ENCODE measurements around the gene ZBTB5. TPM values are rescaled to one million over a fixed set of nuclear protein-coding genes. Genes with fewer than 3 reads are reported as not detected.
"Not testable (repeated sequence)": the region's sequence is repeated elsewhere in the genome, so short reads cannot be mapped to it uniquely, and the experiment has no call there.

The ZBTB5 gene
- total RNA-seq: 1 to 10 TPM; 8.0 to 9.1 TPM

DNA sequence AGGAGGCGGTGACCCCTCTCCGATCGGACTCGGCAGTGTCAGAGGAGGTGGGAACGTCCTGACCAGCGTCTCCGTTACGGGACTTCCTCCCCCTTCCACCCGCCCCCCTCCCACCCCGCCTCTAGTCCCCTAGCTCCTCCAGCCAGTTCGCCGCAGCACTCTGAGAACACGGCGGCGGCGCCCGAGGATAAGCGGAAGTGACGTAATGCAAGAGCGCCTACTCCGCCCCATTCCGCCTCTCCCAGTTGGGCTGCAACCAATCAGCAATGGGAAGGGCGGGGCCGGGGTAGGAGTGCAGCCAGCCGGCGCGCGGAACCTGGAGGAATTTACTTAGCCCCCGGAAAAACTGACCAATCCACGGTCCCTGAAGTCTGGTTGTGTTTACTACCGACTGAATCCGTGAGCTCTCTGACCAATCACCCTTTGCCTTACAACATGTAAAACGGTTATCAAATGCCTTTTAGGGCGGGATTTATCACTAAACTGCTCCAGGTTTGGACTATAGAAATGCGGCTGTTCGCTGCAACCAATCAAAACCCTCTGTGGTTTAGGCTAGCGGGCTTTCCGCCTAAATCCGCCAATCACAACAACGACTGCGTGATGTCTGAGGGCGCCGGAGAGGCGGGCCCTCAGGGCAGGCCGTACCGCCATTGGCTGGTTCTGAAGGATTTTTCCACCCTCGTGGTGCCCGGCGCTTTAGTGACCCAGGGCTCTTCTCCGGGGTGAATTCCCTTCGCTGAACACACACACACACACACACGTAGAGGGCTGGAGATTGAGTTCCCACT, at the start of gene ZBTB5:
TSS of gene ZBTB5 (minus strand) at position 202 of the 788 bp plus-strand sequence. CDS start 22,899 bp downstream, outside the sequence.
- Mint-ChIP-seq H3K36me3 (ENCODE audit: low read depth) (peaks cover 16% of the 10 kb centered on the region), H3K27me3 (no peaks in the 10 kb centered on the region), H3K4me1 (peaks cover 30% of the 10 kb centered on the region), H3K4me3 (peak within 1 kb of the TSS; percentile 97), H3K9me3 (ENCODE audit: low read depth) (no peaks in the 10 kb centered on the region), H3K27ac (peak within 1 kb of the TSS; percentile 96)
- ATAC-seq (peak; percentile 85), DNase-seq (peak; percentile 99)
- ChIA-PET CTCF (interaction anchor here (0.6 to 2.5 kb wide), 6 partner anchors 12 to 1436 kb away, joined by 3 to 15 read pairs (median 3); no protein-coding TSS in a partner anchor), POLR2A (interaction anchor here (0.7 to 2.1 kb wide), 5 partner anchors 12 to 43 kb away, joined by 3 to 13 read pairs (median 3); partner anchors contain the start of genes GRHPR and POLR1E)
- intact Hi-C loops (cut with DNase I, micrococcal nuclease): loop anchor here (1.0 to 10.0 kb wide), 14 partner anchors 20 to 1651 kb away; partner anchors contain the start of genes GRHPR (in 2 of the 2), POLR1E (in 2 of the 2), TOMM5 (in 2 of the 2) and DCAF10 (in 1 of the 2)

GRCh38 chr9:37514999-37515398, 49.7 kb upstream of the ZBTB5 start:
- no peaks in the 10 kb centered on the region for H3K27me3 Mint-ChIP-seq
- H3K9me3 Mint-ChIP-seq (ENCODE audit: low read depth): no peaks in the 10 kb centered on the region
- intact Hi-C loops (cut with DNase I, micrococcal nuclease): no loop called here
- no peak overlapping the region for H3K4me3 Mint-ChIP-seq
- CTCF ChIA-PET: no interaction called here
- POLR2A ChIA-PET: no interaction called here
- no peak overlapping the region for H3K27ac Mint-ChIP-seq
- no peaks in the 10 kb centered on the region for H3K4me1 Mint-ChIP-seq
- DNase-seq: no peak
- H3K36me3 Mint-ChIP-seq (ENCODE audit: low read depth): peaks cover 2% of the 10 kb centered on the region
- no peak for ATAC-seq

GRCh38 chr9:37514415-37514814, 49.2 kb upstream of the ZBTB5 start:
- CTCF ChIA-PET; H3K4me1 Mint-ChIP-seq; POLR2A ChIA-PET; DNase-seq; H3K9me3 Mint-ChIP-seq (ENCODE audit: low read depth); intact Hi-C loops (cut with DNase I, micrococcal nuclease); H3K36me3 Mint-ChIP-seq (ENCODE audit: low read depth); H3K27ac Mint-ChIP-seq; ATAC-seq; H3K4me3 Mint-ChIP-seq; H3K27me3 Mint-ChIP-seq: not testable (repeated sequence)

DNA sequence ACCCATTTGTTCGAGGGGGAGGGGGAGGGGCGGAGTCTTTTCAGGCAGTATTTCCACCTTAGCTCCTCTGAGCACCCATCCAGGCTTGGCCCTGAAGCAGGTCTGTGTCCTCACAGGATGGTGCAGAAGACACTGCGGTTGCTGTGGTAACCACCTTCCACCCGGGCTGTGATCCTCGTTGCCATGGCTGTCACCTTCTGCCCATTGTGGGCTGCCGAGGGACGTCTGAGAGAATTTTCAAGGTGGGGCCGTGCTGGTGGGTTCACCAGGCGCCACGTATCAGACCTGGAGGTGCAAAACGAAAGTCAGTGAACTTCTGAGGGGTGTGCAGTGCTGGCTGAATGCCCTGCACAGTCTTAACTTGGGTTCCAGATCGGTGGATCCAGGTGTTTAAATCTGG, 47.2 kb upstream of the ZBTB5 start:
- ATAC-seq: no peak
- H3K4me1 Mint-ChIP-seq: no peaks in the 10 kb centered on the region
- no peak overlapping the region for H3K4me3 Mint-ChIP-seq
- POLR2A ChIA-PET: no interaction called here
- no peaks in the 10 kb centered on the region for H3K9me3 Mint-ChIP-seq (ENCODE audit: low read depth)
- DNase-seq: no peak
- intact Hi-C loops (cut with DNase I, micrococcal nuclease): no loop called here
- H3K27ac Mint-ChIP-seq: peak overlapping the region; percentile 39
- CTCF ChIA-PET: interaction anchor here (0.7 to 1.1 kb wide), 3 partner anchors 12 to 69 kb away, joined by 3 to 4 read pairs (median 3); no protein-coding TSS in a partner anchor
- H3K36me3 Mint-ChIP-seq (ENCODE audit: low read depth): peaks cover 2% of the 10 kb centered on the region
- no peaks in the 10 kb centered on the region for H3K27me3 Mint-ChIP-seq

DNA sequence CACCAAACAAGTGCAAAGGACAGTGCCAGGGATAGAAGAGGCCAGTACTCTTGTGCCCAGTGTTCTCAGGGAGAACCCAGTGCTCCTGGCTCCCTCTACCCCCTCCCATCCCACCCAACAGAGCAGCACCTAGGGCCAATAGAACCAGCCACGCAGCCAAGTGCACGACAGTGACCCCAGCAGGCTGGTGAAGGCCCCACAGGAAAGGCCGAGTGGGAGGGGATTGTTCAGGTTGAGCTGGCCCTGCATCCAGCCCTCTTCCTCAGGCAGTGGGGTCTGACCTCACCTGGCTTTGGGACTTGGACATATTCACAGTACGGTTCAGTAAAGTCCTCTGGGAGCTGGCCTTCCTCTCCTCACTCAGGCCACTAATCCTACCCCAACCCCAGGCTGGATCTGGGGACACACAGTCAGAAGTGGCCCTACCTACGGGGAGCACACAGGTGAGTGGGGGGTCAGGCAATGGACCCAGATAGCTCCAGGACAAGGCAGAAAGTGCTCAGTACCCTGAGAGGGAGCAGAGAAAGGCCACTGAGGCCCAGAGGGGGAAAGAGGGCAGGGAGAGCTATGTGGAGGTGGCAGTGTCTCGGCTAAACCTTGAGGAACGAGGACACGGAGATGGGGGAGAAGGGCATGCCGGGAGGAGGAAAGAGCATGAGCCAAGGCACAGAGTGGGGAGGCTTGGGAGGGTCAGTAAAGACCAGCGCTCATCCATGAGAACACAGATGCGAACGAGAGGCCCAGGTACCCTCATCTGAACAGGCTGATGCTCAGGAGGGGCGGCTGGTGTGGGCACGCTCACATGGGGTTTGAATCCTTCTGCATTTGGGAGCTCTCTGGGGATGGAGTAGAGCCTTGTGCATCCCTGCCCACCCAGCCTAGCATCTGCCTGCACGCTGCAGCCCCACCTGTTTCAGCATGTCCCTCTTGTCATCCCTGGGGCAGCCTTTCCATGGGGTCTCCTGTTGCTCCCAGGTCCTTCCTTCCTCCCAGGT, 46.1 kb upstream of the ZBTB5 start:
- Mint-ChIP-seq H3K9me3 (ENCODE audit: low read depth) (no peaks in the 10 kb centered on the region), H3K36me3 (ENCODE audit: low read depth) (peaks cover 12% of the 10 kb centered on the region), H3K27ac (no peak overlapping the region), H3K4me1 (no peaks in the 10 kb centered on the region), H3K27me3 (no peaks in the 10 kb centered on the region), H3K4me3 (no peak overlapping the region)
- ATAC-seq (peak; percentile 52), DNase-seq (peak; percentile 28)
- POLR2A ChIA-PET: no interaction called here
- CTCF ChIA-PET: interaction anchor here (0.6 to 1.7 kb wide), 4 partner anchors 16 to 167 kb away, joined by 3 to 7 read pairs (median 4); no protein-coding TSS in a partner anchor
- intact Hi-C loops (cut with DNase I, micrococcal nuclease): no loop called here

DNA sequence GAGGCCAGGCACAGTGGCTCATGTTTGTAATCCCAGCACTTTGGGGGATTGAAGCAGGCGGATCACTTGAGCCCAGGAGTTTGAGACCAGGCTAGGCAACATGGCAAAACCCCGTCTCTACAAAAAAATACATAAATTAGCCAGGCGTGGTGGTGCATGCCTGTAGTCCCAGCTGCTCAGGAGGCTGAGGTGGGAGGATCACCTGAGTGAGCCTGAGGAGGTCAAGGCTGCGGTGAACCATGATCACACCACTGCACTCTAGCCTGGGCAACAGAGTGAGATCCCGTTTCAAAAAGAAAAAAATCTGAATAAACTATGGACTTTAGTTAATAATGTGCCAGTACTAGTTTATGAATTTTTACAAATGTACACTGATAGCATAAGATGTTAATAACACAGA, 44.8 kb upstream of the ZBTB5 start:
- H3K9me3 Mint-ChIP-seq (ENCODE audit: low read depth); POLR2A ChIA-PET; H3K4me3 Mint-ChIP-seq; ATAC-seq; H3K27ac Mint-ChIP-seq; DNase-seq; H3K4me1 Mint-ChIP-seq; intact Hi-C loops (cut with DNase I, micrococcal nuclease); H3K27me3 Mint-ChIP-seq: not testable (repeated sequence)
- CTCF ChIA-PET: interaction anchor here (0.6 kb wide), 1 partner anchor 1602 kb away, joined by 3 read pairs; no protein-coding TSS in a partner anchor
- peaks cover 20% of the 10 kb centered on the region for H3K36me3 Mint-ChIP-seq (ENCODE audit: low read depth)

- H3K27ac Mint-ChIP-seq: no peak overlapping the region
- ATAC-seq (no peak), DNase-seq (no peak)
Measured at GRCh38 chr9:37509536-37509935, 44.3 kb upstream of the ZBTB5 start.

GRCh38 chr9:37508834-37509206, 43.6 kb upstream of the ZBTB5 start:
- intact Hi-C loops (cut with DNase I, micrococcal nuclease): loop anchor here in 1 of 2 experiments (1.0 kb wide), 1 partner anchor 94 kb away; no protein-coding TSS in a partner anchor
- H3K9me3 Mint-ChIP-seq (ENCODE audit: low read depth): no peaks in the 10 kb centered on the region
- peaks cover 30% of the 10 kb centered on the region for H3K36me3 Mint-ChIP-seq (ENCODE audit: low read depth)
- no peak for ATAC-seq
- H3K27ac Mint-ChIP-seq: no peak overlapping the region
- H3K4me1 Mint-ChIP-seq: peaks cover 3% of the 10 kb centered on the region
- H3K27me3 Mint-ChIP-seq: no peaks in the 10 kb centered on the region
- ChIA-PET CTCF (no interaction called here), POLR2A (no interaction called here)
- no peak overlapping the region for H3K4me3 Mint-ChIP-seq
- no peak for DNase-seq

More at GRCh38 chr9:37509536-37509935, 44.3 kb upstream of the ZBTB5 start:
- Mint-ChIP-seq H3K27me3 (no peaks in the 10 kb centered on the region), H3K9me3 (ENCODE audit: low read depth) (no peaks in the 10 kb centered on the region), H3K4me3 (no peak overlapping the region), H3K4me1 (no peaks in the 10 kb centered on the region), H3K36me3 (ENCODE audit: low read depth) (peaks cover 24% of the 10 kb centered on the region)
- CTCF ChIA-PET: interaction anchor here (0.6 kb wide), 1 partner anchor 1601 kb away, joined by 3 read pairs; no protein-coding TSS in a partner anchor
- intact Hi-C loops (cut with DNase I, micrococcal nuclease): loop anchor here in 1 of 2 experiments (1.0 kb wide), 1 partner anchor 94 kb away; no protein-coding TSS in a partner anchor
- POLR2A ChIA-PET: no interaction called here

DNA sequence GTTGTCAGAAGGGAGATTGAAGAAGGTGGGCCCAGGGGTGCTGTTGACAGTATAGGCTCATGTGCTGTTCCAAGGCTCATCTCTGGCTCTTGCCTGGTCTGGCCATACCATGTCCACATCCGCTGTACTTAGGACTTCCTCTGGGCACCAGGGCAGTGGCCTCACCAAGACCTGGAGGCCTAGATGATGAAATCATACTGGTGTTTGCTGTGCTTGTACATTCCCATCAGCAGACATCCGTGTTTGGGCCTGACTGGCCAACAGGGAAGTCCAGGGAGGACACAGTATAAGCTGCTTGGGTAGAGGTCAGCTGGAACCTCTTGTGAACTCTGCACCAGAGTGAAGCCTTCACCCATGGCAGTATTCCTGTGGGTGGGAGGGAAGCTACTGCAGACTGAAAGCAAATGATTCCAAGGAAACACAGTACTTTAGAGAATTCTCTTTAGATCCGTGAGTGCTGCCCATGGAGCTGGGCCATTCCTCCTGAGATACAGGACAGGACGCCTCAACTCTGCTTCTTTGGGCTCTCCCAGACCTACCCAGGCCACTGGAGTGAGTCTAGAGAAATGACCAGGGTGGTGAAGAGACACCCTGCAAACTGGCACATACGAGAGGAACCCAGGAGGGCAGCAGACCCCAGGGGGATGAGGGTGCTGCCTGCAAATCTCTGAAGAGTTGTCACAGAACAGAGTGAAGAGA, 43.0 kb upstream of the ZBTB5 start:
- POLR2A ChIA-PET: no interaction called here
- Mint-ChIP-seq H3K9me3 (ENCODE audit: low read depth) (no peaks in the 10 kb centered on the region), H3K4me3 (no peak overlapping the region), H3K36me3 (ENCODE audit: low read depth) (peaks cover 35% of the 10 kb centered on the region), H3K4me1 (peaks cover 8% of the 10 kb centered on the region), H3K27me3 (no peaks in the 10 kb centered on the region), H3K27ac (no peak overlapping the region)
- CTCF ChIA-PET: no interaction called here
- intact Hi-C loops (cut with DNase I, micrococcal nuclease): no loop called here
- DNase-seq (no peak), ATAC-seq (no peak)

DNA sequence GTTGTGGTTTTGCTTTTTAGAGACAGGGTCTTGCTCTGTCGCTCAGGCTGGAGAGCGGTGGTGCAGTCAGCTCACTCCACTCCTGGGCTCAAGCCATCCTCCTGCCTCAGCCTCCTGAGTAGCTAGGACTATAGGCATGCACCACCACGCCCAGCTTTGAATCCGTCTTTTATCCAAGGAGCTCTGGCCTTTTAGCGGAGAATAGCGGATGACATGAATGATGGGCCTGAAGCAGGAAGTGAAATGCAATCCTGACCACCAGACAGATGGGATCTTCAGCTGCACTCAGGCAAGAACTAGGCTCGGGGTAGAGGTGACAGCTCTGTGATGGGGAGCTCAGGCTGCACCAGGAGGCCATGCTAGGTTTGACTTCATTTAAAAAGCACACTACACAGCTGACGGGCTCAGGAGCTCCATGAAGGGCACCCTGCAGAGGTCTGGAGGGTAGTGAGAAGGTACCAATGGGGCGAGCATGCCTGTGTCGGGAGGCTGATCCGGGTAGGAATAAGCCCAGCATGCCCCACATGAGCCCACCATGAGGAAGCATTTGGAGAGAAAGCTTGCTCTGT, 42.4 kb upstream of the ZBTB5 start:
- POLR2A ChIA-PET: no interaction called here
- CTCF ChIA-PET: no interaction called here
- H3K27me3 Mint-ChIP-seq: no peaks in the 10 kb centered on the region
- ATAC-seq (no peak), DNase-seq (no peak)
- peaks cover 42% of the 10 kb centered on the region for H3K36me3 Mint-ChIP-seq (ENCODE audit: low read depth)
- intact Hi-C loops (cut with DNase I, micrococcal nuclease): no loop called here
- H3K4me1 Mint-ChIP-seq: peaks cover 12% of the 10 kb centered on the region
- H3K27ac Mint-ChIP-seq: no peak overlapping the region
- H3K9me3 Mint-ChIP-seq (ENCODE audit: low read depth): no peaks in the 10 kb centered on the region
- H3K4me3 Mint-ChIP-seq: no peak overlapping the region
